ENCODE data around the gene PDK4. TPM values are rescaled to one million over a fixed set of nuclear protein-coding genes. Genes with fewer than 3 reads are reported as not detected.

The PDK4 gene
- total and polyA plus RNA-seq, 2 of the 13 experiments (the other 11 are each of a cell fraction or from before 2014, with no cell fraction given), result 0.04 TPM; not detected in 1

- TF ChIP-seq ZNF24 (IDR thresholded peaks at IDR 0.05) (no peak), ZNF710 (CRISPR knock-in tag; IDR thresholded peaks at IDR 0.05; ENCODE audit: borderline replicate concordance) (peak; percentile 58; the same call in 1 of the 2 replicates), THAP9 (CRISPR knock-in tag; IDR thresholded peaks at IDR 0.05; ENCODE audit: borderline replicate concordance) (no peak), RBAK (CRISPR knock-in tag; IDR thresholded peaks at IDR 0.05) (no peak), THYN1 (CRISPR knock-in tag; IDR thresholded peaks at IDR 0.05; ENCODE audit: borderline replicate concordance, low read depth) (no peak), RFX5 (IDR thresholded peaks at IDR 0.05; ENCODE audit: low read depth, low read length) (no peak), ELF3 (CRISPR knock-in tag; IDR thresholded peaks at IDR 0.05) (peak; percentile 88), ZNF782 (CRISPR knock-in tag; IDR thresholded peaks at IDR 0.05; ENCODE audit: borderline replicate concordance) (no peak), ISL2 (CRISPR knock-in tag; IDR thresholded peaks at IDR 0.05) (peak; percentile 80), ZNF235 (CRISPR knock-in tag; IDR thresholded peaks at IDR 0.05; ENCODE audit: borderline replicate concordance) (no peak), ZNF724P (CRISPR knock-in tag; IDR thresholded peaks at IDR 0.05; ENCODE audit: borderline replicate concordance) (peak; percentile 64; the same call in 1 of the 2 replicates), SRSF1 (optimal IDR thresholded peaks at IDR 0.05; ENCODE audit: low read depth, low read length) (no peak)
- TF ChIP-seq, protein P1, sequence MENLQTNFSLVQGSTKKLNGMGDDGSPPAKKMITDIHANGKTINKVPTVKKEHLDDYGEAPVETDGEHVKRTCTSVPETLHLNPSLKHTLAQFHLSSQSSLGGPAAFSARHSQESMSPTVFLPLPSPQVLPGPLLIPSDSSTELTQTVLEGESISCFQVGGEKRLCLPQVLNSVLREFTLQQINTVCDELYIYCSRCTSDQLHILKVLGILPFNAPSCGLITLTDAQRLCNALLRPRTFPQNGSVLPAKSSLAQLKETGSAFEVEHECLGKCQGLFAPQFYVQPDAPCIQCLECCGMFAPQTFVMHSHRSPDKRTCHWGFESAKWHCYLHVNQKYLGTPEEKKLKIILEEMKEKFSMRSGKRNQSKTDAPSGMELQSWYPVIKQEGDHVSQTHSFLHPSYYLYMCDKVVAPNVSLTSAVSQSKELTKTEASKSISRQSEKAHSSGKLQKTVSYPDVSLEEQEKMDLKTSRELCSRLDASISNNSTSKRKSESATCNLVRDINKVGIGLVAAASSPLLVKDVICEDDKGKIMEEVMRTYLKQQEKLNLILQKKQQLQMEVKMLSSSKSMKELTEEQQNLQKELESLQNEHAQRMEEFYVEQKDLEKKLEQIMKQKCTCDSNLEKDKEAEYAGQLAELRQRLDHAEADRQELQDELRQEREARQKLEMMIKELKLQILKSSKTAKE (CRISPR knock-in tag; IDR thresholded peaks at IDR 0.05; ENCODE audit: borderline replicate concordance), result peak; percentile 99
- TF ChIP-seq, protein P2, sequence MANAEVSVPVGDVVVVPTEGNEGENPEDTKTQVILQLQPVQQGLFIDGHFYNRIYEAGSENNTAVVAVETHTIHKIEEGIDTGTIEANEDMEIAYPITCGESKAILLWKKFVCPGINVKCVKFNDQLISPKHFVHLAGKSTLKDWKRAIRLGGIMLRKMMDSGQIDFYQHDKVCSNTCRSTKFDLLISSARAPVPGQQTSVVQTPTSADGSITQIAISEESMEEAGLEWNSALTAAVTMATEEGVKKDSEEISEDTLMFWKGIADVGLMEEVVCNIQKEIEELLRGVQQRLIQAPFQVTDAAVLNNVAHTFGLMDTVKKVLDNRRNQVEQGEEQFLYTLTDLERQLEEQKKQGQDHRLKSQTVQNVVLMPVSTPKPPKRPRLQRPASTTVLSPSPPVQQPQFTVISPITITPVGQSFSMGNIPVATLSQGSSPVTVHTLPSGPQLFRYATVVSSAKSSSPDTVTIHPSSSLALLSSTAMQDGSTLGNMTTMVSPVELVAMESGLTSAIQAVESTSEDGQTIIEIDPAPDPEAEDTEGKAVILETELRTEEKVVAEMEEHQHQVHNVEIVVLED (CRISPR knock-in tag; IDR thresholded peaks at IDR 0.05; ENCODE audit: borderline replicate concordance), result peak; percentile 41; the same call in 1 of the 2 replicates
These were observed 12.2 kb upstream of the PDK4 start (continued) for GRCh38 chr7:95608359-95609173.
